ENCODE measurements around the gene BCAS1. TPM values are rescaled to one million over a fixed set of nuclear protein-coding genes. Genes with fewer than 3 reads are reported as not detected.

BCAS1 gene
- total and polyA plus RNA-seq, 2 donors (not counting 3 experiments of a cell fraction or from before 2014, with no cell fraction given) = not detected

DNA sequence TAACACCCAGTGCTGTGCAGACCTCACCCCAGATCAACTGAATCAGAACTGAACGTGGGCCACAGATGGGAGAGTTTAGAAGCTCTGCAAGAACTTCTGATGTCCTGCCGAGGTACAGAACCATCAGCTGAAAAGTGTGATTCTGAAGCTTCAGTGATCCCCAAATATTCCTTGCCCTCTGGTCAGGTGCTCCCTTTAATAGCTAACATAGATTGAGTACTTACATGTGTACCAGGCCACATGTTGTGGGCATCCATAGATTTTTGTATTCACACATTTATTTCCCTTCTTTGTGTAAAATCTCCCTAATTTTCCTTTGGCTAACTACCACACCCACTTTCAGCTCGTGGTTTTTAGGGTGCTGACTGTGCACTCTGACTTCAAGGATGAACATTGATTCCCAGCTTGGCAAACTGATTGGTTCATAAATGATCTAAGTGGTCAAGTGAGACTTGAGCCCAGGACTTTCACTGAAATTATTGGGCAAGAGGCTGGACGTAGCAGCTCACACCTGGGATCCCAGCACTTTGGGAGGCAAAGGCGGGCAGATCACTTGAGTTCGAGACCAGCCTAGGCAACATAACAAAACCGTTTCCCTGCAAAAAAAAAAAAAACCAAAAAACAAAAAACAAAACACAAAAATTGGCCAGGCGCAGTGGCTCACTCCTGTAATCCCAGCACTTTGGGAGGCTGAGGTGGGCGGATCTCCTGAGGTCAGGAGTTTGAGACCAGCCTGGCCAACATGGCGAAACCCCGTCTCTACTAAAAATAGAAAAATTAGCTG is 162.2 kb downstream of the BCAS1 start:
- no peak overlapping the region for H3K27ac ChIP-seq (ENCODE audit: insufficient read depth, low read depth, low read length)
- CTCF ChIA-PET = interaction anchor here (0.6 to 1.9 kb wide), 7 partner anchors 8 to 48 kb away, joined by 3 to 6 read pairs (median 4); no protein-coding TSS in a partner anchor
- H3K79me2 ChIP-seq (ENCODE audit: control insufficient read depth, insufficient read depth, low read length) = no peaks in the 10 kb centered on the region
- H2AFZ ChIP-seq (ENCODE audit: low read depth, low read length) = no peak overlapping the region
- POLR2A ChIA-PET = no interaction called here
- H3K4me1 ChIP-seq (ENCODE audit: control insufficient read depth, extremely low read depth, insufficient read depth, low read length) = no peaks in the 10 kb centered on the region
- no peaks in the 10 kb centered on the region for H4K20me1 ChIP-seq (replicated peaks; ENCODE audit: control insufficient read depth, extremely low read depth, insufficient read depth, low read length)
- no peak for DNase-seq (ENCODE audit: low read depth, low spot score)
- no peaks in the 10 kb centered on the region for H3K27me3 ChIP-seq (ENCODE audit: control insufficient read depth in 2 of 2, insufficient read depth in 2 of 2, low read length in 2 of 2)
- intact Hi-C loops (cut with micrococcal nuclease) = no loop called here
- no peak overlapping the region for H3K4me2 ChIP-seq (ENCODE audit: insufficient read depth, low read length)
- no peaks in the 10 kb centered on the region for H3K36me3 ChIP-seq (ENCODE audit: control insufficient read depth in 2 of 2, extremely low read depth in 1 of 2, insufficient read depth in 2 of 2, low read length in 2 of 2)
- no TSS peak for BruUV-seq (replicated peaks)
- no peak for FAIRE-seq
- H3K9me1 ChIP-seq (replicated peaks; ENCODE audit: control insufficient read depth, extremely low read depth, insufficient read depth, low read length) = no peaks in the 10 kb centered on the region
- no peaks in the 10 kb centered on the region for H3K9me3 ChIP-seq (replicated peaks; ENCODE audit: control insufficient read depth, insufficient read depth, low read length)
- no peak for TF ChIP-seq GATA2 (IDR thresholded peaks at IDR 0.05; ENCODE audit: insufficient read depth, insufficient read length, low read depth, low read length)
- no peak for TF ChIP-seq MAX (IDR thresholded peaks at IDR 0.05; ENCODE audit: insufficient read depth, insufficient read length)
- no peak for TF ChIP-seq POLR2AphosphoS5 (IDR thresholded peaks at IDR 0.05; ENCODE audit: insufficient read depth, low read depth, low read length)
- no peak for TF ChIP-seq MYC (IDR thresholded peaks at IDR 0.05; ENCODE audit: low read depth, low read length)
- no peak for TF ChIP-seq CTCF (IDR thresholded peaks at IDR 0.05; ENCODE audit: extremely low read depth in 1 of 2, insufficient read depth in 1 of 2, low read depth in 1 of 2, low read length in 2 of 2)
- no peak for TF ChIP-seq JUN (IDR thresholded peaks at IDR 0.05; ENCODE audit: borderline replicate concordance, insufficient read depth, insufficient read length, low read depth)
- TF ChIP-seq EZH2 (IDR thresholded peaks at IDR 0.05; ENCODE audit: borderline replicate concordance, low read depth, low read length, severe bottlenecking) = no peak
- no peak for TF ChIP-seq FOS (IDR thresholded peaks at IDR 0.05; ENCODE audit: borderline replicate concordance, insufficient read depth, low read length)
- TF ChIP-seq POLR2A (IDR thresholded peaks at IDR 0.05; ENCODE audit: low read depth, low read length) = no peak
- H3K9ac ChIP-seq (replicated peaks; ENCODE audit: extremely low read depth, insufficient read depth, low read length) = no peak overlapping the region
- H3K4me3 ChIP-seq (replicated peaks in 1 of 3; ENCODE audit: insufficient read depth in 1 of 3, low read depth in 1 of 3, low read length in 3 of 3) = no peak overlapping the region
- dilution Hi-C loops (cut with MboI; ENCODE audit: extremely low pct_ligation_motif_present, low sequenced_read_pairs) = no loop called here
